Hepatocyte (in vitro differentiated cells): ENCODE data around the gene FOXA2.

Source experiments
- EZH2 ChIP-seq: fragments of 200-600 bp; sonication (generic); IDR thresholded peaks from 2 replicates; pipeline ENCODE4 v1.6.1; 2016; ENCODE audit warnings: antibody characterized with exemption, mild to moderate bottlenecking, borderline replicate concordance
- EZH2phosphoT487 ChIP-seq: fragments of 200-600 bp; sonication (generic); IDR thresholded peaks from one replicate; pipeline ENCODE4 v1.6.1; 2018; ENCODE audit warnings: antibody characterized with exemption, mild to moderate bottlenecking, low read depth, moderate library complexity; ENCODE audit not compliant: unreplicated experiment, severe bottlenecking
- TF ChIP-seq, protein P1 (sequence below): fragments of 200-600 bp; sonication (generic); IDR thresholded peaks from 2 replicates; pipeline ENCODE4 v1.5.1; 2016; ENCODE audit warnings: antibody characterized with exemption, mild to moderate bottlenecking; ENCODE audit not compliant: poor library complexity

DNA sequence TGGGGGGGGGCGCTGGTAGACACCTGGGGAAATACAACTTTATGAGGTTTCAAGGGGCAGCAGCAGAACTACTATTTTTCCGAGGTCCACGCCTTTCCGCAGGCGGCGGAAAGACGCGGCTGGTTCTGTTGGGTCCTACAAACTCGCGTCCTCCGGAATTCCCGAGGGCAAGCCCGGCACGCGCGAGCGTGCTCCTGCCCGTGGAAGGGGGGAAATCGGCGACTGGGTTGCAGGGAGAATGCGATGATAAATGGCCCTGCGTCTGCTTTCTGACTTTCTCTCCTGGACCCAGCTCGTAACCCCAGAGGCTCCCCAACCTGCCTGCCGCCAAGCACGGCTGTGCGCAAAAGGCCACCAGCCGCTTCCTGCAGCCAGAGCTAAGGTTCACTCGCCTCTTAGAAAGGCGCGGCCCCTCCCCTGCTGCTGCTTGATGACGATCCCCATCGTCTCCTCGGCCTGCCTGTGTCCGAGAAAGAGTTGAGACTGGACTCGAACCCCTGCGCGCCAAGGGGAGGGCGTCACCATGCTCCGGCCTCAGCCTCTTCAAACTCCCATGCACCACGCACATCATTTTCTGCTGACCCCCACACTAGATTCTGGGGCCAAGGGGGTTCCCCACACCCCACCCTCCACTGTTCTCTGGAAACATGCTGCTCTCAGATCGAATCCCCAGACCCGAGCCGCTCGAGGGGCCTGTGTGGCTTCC, 6.7 kb downstream of the FOXA2 start:
- TF ChIP-seq, protein P1, sequence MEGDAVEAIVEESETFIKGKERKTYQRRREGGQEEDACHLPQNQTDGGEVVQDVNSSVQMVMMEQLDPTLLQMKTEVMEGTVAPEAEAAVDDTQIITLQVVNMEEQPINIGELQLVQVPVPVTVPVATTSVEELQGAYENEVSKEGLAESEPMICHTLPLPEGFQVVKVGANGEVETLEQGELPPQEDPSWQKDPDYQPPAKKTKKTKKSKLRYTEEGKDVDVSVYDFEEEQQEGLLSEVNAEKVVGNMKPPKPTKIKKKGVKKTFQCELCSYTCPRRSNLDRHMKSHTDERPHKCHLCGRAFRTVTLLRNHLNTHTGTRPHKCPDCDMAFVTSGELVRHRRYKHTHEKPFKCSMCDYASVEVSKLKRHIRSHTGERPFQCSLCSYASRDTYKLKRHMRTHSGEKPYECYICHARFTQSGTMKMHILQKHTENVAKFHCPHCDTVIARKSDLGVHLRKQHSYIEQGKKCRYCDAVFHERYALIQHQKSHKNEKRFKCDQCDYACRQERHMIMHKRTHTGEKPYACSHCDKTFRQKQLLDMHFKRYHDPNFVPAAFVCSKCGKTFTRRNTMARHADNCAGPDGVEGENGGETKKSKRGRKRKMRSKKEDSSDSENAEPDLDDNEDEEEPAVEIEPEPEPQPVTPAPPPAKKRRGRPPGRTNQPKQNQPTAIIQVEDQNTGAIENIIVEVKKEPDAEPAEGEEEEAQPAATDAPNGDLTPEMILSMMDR = no peak
- TF ChIP-seq EZH2 = no peak
- no peak for TF ChIP-seq EZH2phosphoT487
